Measurements from ENCODE around the gene PPM1M. TPM values are rescaled to one million over a fixed set of nuclear protein-coding genes. Genes with fewer than 3 reads are reported as not detected.
"Not testable (repeated sequence)": the region's sequence is repeated elsewhere in the genome, so short reads cannot be mapped to it uniquely, and the experiment has no call there.

Gene PPM1M
- total RNA-seq, 2 donors from 2014 or later = 22.4 to 33.2 TPM

DNA sequence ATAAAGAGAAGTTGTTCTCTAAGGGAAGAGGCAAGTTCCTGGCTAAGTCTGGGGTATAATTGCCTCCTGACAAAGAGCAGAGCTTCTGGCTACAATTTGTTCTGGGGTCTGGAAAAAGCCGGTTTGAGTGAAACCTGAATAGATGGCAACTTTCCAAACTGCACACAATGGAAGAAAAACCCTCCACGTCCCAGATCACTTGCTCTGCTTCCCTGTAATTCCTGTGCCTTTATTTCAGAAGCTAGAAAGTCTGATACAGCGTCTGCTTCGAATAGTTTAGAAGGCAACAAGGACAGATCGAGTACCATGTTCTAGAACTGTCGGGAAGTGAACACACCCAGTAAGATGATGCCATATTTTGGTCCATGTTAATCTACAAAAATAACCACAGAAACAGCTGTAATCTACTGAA is 34.5 kb downstream of the PPM1M start:
- Histone ChIP-seq H3K9me3 (no peaks in the 10 kb centered on the region), H3K27me3 (replicated peaks; ENCODE audit: insufficient read depth) (no peaks in the 10 kb centered on the region), H3K4me1 (replicated peaks) (no peaks in the 10 kb centered on the region), H3K4me3 (no peak overlapping the region), H3K36me3 (no peaks in the 10 kb centered on the region), H3K27ac (peak overlapping the region; percentile 95 to 96)
- intact Hi-C loops (cut with DNase I) = no loop called here
- DNase-seq (ENCODE audit: low spot score) = no peak
- 5% methylated on average over 6 of the region's 6 CpGs for WGBS
- TF ChIP-seq POLR2A (IDR thresholded peaks at IDR 0.05) (no peak), POLR2AphosphoS5 (IDR thresholded peaks at IDR 0.05) (peak; percentile 7)
- TF ChIP-seq, protein P1, sequence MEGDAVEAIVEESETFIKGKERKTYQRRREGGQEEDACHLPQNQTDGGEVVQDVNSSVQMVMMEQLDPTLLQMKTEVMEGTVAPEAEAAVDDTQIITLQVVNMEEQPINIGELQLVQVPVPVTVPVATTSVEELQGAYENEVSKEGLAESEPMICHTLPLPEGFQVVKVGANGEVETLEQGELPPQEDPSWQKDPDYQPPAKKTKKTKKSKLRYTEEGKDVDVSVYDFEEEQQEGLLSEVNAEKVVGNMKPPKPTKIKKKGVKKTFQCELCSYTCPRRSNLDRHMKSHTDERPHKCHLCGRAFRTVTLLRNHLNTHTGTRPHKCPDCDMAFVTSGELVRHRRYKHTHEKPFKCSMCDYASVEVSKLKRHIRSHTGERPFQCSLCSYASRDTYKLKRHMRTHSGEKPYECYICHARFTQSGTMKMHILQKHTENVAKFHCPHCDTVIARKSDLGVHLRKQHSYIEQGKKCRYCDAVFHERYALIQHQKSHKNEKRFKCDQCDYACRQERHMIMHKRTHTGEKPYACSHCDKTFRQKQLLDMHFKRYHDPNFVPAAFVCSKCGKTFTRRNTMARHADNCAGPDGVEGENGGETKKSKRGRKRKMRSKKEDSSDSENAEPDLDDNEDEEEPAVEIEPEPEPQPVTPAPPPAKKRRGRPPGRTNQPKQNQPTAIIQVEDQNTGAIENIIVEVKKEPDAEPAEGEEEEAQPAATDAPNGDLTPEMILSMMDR (IDR thresholded peaks at IDR 0.05) = no peak

DNA sequence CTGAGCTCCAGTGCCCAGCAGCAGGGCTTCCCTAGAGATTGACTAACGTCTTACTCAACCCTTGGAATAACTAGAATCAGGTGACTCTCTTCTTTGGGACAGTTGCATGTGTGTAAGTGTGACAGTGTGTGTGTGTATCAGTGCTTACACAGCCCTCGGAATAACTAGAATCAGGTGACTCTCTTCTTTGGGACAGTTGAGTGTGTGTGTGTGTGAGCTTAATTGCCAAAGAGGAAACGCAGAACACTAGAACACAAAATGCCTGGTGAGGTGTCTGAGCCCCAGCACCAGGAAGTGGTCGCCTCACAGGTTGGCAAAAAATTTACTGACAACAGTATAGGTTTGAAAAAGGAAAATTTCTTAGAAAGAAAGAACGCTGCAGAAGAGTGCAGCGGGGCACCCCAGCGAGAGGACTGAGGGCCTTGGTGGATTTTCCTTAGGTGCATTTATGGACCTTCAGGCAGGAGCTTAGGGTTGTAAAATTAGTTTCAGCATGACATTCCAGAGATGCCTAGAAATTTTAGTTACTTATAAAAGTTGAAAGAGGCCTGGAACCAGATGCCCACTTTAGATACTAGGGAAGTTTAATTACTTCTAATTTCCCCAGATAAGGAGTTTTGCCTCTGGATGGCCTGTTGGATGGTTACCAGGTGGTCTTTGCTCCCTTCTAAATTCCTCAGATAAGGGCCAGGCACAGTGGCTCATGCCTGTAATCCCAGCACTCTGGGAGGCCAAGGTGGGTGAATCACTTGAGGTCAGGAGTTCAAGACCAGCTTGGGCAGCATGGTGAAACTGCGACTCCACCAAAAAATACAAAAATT is 36.6 kb downstream of the PPM1M start:
- no peak overlapping the region for H3K4me3 ChIP-seq
- no peaks in the 10 kb centered on the region for H3K9me3 ChIP-seq
- H3K27me3 ChIP-seq (replicated peaks; ENCODE audit: insufficient read depth) = no peaks in the 10 kb centered on the region
- no peak for DNase-seq (ENCODE audit: low spot score)
- no peak for TF ChIP-seq POLR2A (IDR thresholded peaks at IDR 0.05)
- TF ChIP-seq POLR2AphosphoS5 (IDR thresholded peaks at IDR 0.05) = no peak
- TF ChIP-seq, protein P1 (IDR thresholded peaks at IDR 0.05) = no peak
- H3K4me1 ChIP-seq (replicated peaks) = no peaks in the 10 kb centered on the region
- no peak overlapping the region for H3K27ac ChIP-seq
- 52% methylated on average over 8 of the region's 8 CpGs for WGBS
- H3K36me3 ChIP-seq = no peaks in the 10 kb centered on the region
- intact Hi-C loops (cut with DNase I) = no loop called here

DNA sequence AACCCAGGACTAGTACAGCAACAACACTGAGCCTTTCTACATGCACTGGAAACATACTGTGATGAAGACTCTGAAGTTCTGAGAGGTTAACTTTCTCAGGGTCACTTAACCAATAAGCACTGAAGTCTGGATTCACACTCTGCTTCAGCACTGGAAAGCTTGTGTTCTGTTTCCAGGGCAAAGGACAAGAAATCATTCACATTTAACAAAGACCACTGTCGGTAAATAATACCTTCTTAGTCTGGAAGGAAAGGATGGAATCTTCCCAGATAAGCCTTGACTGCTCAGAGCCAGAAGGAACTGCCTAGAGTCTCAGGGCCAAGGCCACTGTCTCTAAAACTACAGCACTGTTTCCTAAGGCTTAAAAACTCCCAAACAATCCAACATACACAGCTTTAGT is 37.7 kb downstream of the PPM1M start:
- no peak overlapping the region for H3K27ac ChIP-seq
- no peaks in the 10 kb centered on the region for H3K9me3 ChIP-seq
- no peak for DNase-seq (ENCODE audit: low spot score)
- H3K4me1 ChIP-seq (replicated peaks) = no peaks in the 10 kb centered on the region
- H3K27me3 ChIP-seq (replicated peaks; ENCODE audit: insufficient read depth) = no peaks in the 10 kb centered on the region
- H3K4me3 ChIP-seq = no peak overlapping the region
- intact Hi-C loops (cut with DNase I) = no loop called here
- TF ChIP-seq POLR2A (IDR thresholded peaks at IDR 0.05) (no peak), POLR2AphosphoS5 (IDR thresholded peaks at IDR 0.05) (no peak)
- TF ChIP-seq, protein P1 (IDR thresholded peaks at IDR 0.05) = no peak
- no peaks in the 10 kb centered on the region for H3K36me3 ChIP-seq
- 35% methylated on average over 1 of the region's 1 CpG for WGBS

DNA sequence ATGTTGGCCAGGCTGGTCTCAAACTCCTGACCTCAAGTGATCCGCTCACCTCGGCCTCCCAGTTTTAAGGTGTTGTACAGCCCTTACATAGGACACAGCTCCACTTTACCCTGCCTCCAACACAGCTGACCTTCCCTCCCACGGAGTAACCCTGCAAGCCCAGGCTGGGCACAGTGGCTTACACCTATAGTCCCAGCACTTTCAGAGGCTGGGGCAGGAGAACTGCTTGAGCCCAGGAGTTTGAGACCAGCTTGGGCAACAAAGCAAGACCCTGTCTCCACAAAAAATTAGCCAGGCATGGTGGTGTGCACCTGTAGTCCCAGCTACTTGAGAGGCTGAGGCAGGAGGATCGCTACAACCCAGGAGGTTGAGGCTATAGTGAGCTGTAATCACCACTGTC is 38.5 kb downstream of the PPM1M start:
- H3K27ac ChIP-seq; H3K9me3 ChIP-seq; H3K4me3 ChIP-seq; intact Hi-C loops (cut with DNase I); H3K27me3 ChIP-seq (replicated peaks; ENCODE audit: insufficient read depth); H3K36me3 ChIP-seq; H3K4me1 ChIP-seq (replicated peaks); DNase-seq (ENCODE audit: low spot score): not testable (repeated sequence)
- WGBS = 84% methylated on average over 4 of the region's 4 CpGs

DNA sequence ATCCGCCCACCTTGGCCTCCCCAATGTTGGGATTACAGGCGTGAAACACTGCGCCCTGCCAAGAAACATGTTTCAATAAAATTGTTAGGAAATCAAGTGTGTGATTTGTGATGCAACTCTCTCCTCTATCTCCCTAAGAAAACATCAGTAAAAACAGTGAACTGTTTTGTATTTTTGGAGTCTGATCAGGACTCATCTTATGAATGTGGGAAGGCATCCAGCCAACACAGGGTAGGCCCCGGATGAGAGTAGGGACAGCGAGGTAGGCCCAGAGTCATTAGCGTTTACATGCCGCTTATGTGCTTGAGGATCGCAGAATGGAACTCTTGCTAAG is 41.2 kb downstream of the PPM1M start:
- WGBS = 35% methylated on average over 8 of the region's 8 CpGs
- Histone ChIP-seq H3K9me3 (no peaks in the 10 kb centered on the region), H3K27me3 (replicated peaks; ENCODE audit: insufficient read depth) (no peaks in the 10 kb centered on the region), H3K4me1 (replicated peaks) (no peaks in the 10 kb centered on the region), H3K4me3 (peak overlapping the region; percentile 91 to 95), H3K27ac (peak overlapping the region; percentile 99 to 100), H3K36me3 (no peaks in the 10 kb centered on the region)
- no peak for TF ChIP-seq POLR2A (IDR thresholded peaks at IDR 0.05)
- peak; percentile 77 for TF ChIP-seq POLR2AphosphoS5 (IDR thresholded peaks at IDR 0.05)
- intact Hi-C loops (cut with DNase I) = loop anchor here (5.0 kb wide), 1 partner anchor 49 kb away; the partner anchor contains the start of gene TWF2
- DNase-seq (ENCODE audit: low spot score) = peak; percentile 58

DNA sequence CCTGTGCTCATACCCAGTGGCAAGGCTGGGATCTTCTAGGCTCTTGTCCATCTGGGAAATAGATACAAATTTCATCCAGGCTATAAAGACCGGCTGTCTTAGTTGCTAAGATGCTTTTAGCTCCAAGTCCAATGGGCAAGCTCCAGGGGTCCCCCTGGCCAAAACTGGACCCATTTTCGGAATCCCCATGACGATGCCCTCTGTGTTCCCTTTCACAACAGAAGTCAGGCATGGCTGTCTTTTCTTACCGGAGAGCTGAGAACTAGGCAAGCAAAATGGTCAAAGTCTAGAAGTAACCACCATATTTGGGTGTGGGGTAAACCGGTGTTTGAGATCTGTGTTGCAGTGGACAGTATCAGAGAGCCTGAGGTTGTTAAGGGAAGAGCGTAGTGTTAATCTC is 43.1 kb downstream of the PPM1M start:
- Histone ChIP-seq H3K9me3 (no peaks in the 10 kb centered on the region), H3K36me3 (no peaks in the 10 kb centered on the region), H3K27me3 (replicated peaks; ENCODE audit: insufficient read depth) (no peaks in the 10 kb centered on the region), H3K4me1 (replicated peaks) (no peaks in the 10 kb centered on the region), H3K4me3 (peak overlapping the region in 1 of 2 donors; percentile 91), H3K27ac (no peak overlapping the region)
- intact Hi-C loops (cut with DNase I) = loop anchor here (5.0 kb wide), 1 partner anchor 51 kb away; the partner anchor contains the start of gene TWF2
- 91% methylated on average over 6 of the region's 6 CpGs for WGBS
- no peak for TF ChIP-seq POLR2A (IDR thresholded peaks at IDR 0.05)
- no peak for TF ChIP-seq POLR2AphosphoS5 (IDR thresholded peaks at IDR 0.05)
- TF ChIP-seq, protein P1 (IDR thresholded peaks at IDR 0.05) = no peak
- DNase-seq (ENCODE audit: low spot score) = no peak

Measured in prostate gland (tissue), 2 donors.